Endothelial cell of umbilical vein (primary cell): Measurements from ENCODE around the gene SELENOH. TPM values are rescaled to one million over a fixed set of nuclear protein-coding genes. Genes with fewer than 3 reads are reported as not detected.

ENCODE experiments used
- BruUV-seq: library from RNA; stranded (reverse); fragments of 400-500 nt; replicated peaks from 2 replicates; lab custom pipeline; 2021; lab: Mats Ljungman, UMichigan
- CTCF ChIA-PET: fragments of 300-600, 350-600 bp; sonication (Branson Sonifier 250); formaldehyde crosslinking; loops from one replicate; lab custom pipeline; 2021; ENCODE audit warnings: antibody characterized with exemption, inconsistent platforms; lab: Charles Lee
- POLR2A ChIA-PET: fragments of 300-600, 350-600 bp; sonication (Branson Sonifier 250); formaldehyde crosslinking; loops from one replicate; lab custom pipeline; 2021; ENCODE audit warnings: antibody characterized with exemption, inconsistent platforms; lab: Charles Lee
- DNase-seq: peaks from one replicate; pipeline ENCODE4 v3.0.0-alpha.2; 2011; ENCODE audit warnings: low read depth, low spot score
- FAIRE-seq: peaks from 2 replicates; lab custom pipeline; 2011; peaks lifted over from hg19 to GRCh38; lab: Jason Lieb, UNC
- H2AFZ ChIP-seq: 2 replicates; pipeline ENCODE4 v1.6.0; 2012; ENCODE audit warnings: low read depth, low read length, control low read depth, inconsistent platforms
- H3K27ac ChIP-seq: 2 replicates; pipeline ENCODE4 v1.5.1; 2011; ENCODE audit warnings: low read depth, mild to moderate bottlenecking, control low read depth, low read length, moderate library complexity; ENCODE audit not compliant: insufficient read depth
- H3K27me3 ChIP-seq, 2 experiments: 2 replicates each; pipeline versions ENCODE4 v1.6.0 to v1.6.1; 2011; ENCODE audit warnings: low read length in 2 of 2, mixed read lengths in 1 of 2; ENCODE audit not compliant: control insufficient read depth in 2 of 2, insufficient read depth in 2 of 2
- H3K36me3 ChIP-seq, 2 experiments: 2 replicates in 1 of 2; 3 replicates in 1 of 2; pipeline ENCODE4 v1.5.1; 2011; ENCODE audit warnings: low read length in 2 of 2, mild to moderate bottlenecking in 1 of 2, moderate library complexity in 1 of 2; ENCODE audit not compliant: control insufficient read depth in 2 of 2, insufficient read depth in 2 of 2; ENCODE audit errors: extremely low read depth in 1 of 2
- H3K4me1 ChIP-seq: 3 replicates; pipeline ENCODE4 v1.5.1; 2011; ENCODE audit warnings: mild to moderate bottlenecking, low read length; ENCODE audit not compliant: control insufficient read depth, insufficient read depth; ENCODE audit errors: extremely low read depth
- H3K4me2 ChIP-seq: 2 replicates; pipeline ENCODE4 v1.6.1; 2011; ENCODE audit warnings: low read length, control low read depth, mixed read lengths; ENCODE audit not compliant: insufficient read depth
- H3K4me3 ChIP-seq, 3 experiments: fragments of 200-600 bp in 1 of 3; sonication (generic), shearing (Covaris generic) in 1 of 3; replicated peaks in 1 of 3; 2 replicates each; pipeline ENCODE4 v1.5.1; 2011 to 2016; ENCODE audit warnings: control low read depth in 3 of 3, low read length in 3 of 3, mild to moderate bottlenecking in 2 of 3, inconsistent platforms in 1 of 3, low read depth in 1 of 3, moderate library complexity in 1 of 3; ENCODE audit not compliant: insufficient read depth in 1 of 3
- H3K79me2 ChIP-seq: 2 replicates; pipeline ENCODE4 v1.6.0; 2012; ENCODE audit warnings: low read length, inconsistent platforms; ENCODE audit not compliant: control insufficient read depth, insufficient read depth
- H3K9ac ChIP-seq: replicated peaks from 2 replicates; pipeline ENCODE3; 2011; ENCODE audit warnings: low read length, control low read depth; ENCODE audit not compliant: insufficient read depth; ENCODE audit errors: extremely low read depth
- H3K9me1 ChIP-seq: replicated peaks from 3 replicates; pipeline ENCODE4 v1.6.0; 2011; ENCODE audit warnings: mild to moderate bottlenecking, low read length; ENCODE audit not compliant: control insufficient read depth, insufficient read depth; ENCODE audit errors: extremely low read depth
- H3K9me3 ChIP-seq: replicated peaks from 2 replicates; pipeline ENCODE4 v1.5.1; 2012; ENCODE audit warnings: low read length, inconsistent platforms; ENCODE audit not compliant: control insufficient read depth, insufficient read depth
- H4K20me1 ChIP-seq: replicated peaks from 2 replicates; pipeline ENCODE3; 2011; ENCODE audit warnings: mild to moderate bottlenecking, low read length; ENCODE audit not compliant: control insufficient read depth, insufficient read depth; ENCODE audit errors: extremely low read depth
- EZH2 ChIP-seq: IDR thresholded peaks from 2 replicates; pipeline ENCODE4 v1.6.1; 2012; ENCODE audit warnings: borderline replicate concordance, low read depth, mild to moderate bottlenecking, moderate library complexity, low read length, inconsistent platforms; ENCODE audit not compliant: severe bottlenecking
- FOS ChIP-seq: IDR thresholded peaks from 2 replicates; pipeline ENCODE4 v1.6.1; 2011; ENCODE audit warnings: mild to moderate bottlenecking, low read length, moderate library complexity, borderline replicate concordance; ENCODE audit not compliant: insufficient read depth
- GATA2 ChIP-seq: IDR thresholded peaks from 2 replicates; pipeline ENCODE4 v1.7.0; 2011; ENCODE audit warnings: low read depth, mild to moderate bottlenecking, moderate library complexity, mixed read lengths, low read length; ENCODE audit not compliant: insufficient read length, insufficient read depth
- JUN ChIP-seq: IDR thresholded peaks from 2 replicates; pipeline ENCODE4 v1.6.1; 2011; ENCODE audit warnings: borderline replicate concordance, low read depth; ENCODE audit not compliant: insufficient read length, insufficient read depth
- MYC ChIP-seq: IDR thresholded peaks from one replicate; pipeline ENCODE4 v1.6.1; 2011; ENCODE audit warnings: mild to moderate bottlenecking, low read depth, low read length
- POLR2A ChIP-seq: IDR thresholded peaks from 2 replicates; pipeline ENCODE4 v1.6.1; 2012; ENCODE audit warnings: low read depth, mild to moderate bottlenecking, control low read depth, low read length
- POLR2AphosphoS5 ChIP-seq: IDR thresholded peaks from 2 replicates; pipeline ENCODE4 v1.6.1; 2012; ENCODE audit warnings: low read depth, mild to moderate bottlenecking, control low read depth, low read length, moderate library complexity; ENCODE audit not compliant: insufficient read depth
- dilution Hi-C: fragments of 300-500 bp; cut with MboI; formaldehyde crosslinking; loops from one replicate; pipeline ENCODE4 v1.15.0; 2019; ENCODE audit warnings: low sequenced_read_pairs; ENCODE audit not compliant: extremely low pct_ligation_motif_present
- intact Hi-C: fragments of 100-400 bp; cut with micrococcal nuclease; formaldehyde crosslinking; loops from one replicate; pipeline ENCODE4 v1.10.0; 2022
- polyA plus RNA-seq, 4 experiments: library from polyadenylated mRNA; depleted of rRNA in 3 of 4; stranded (reverse) in 3 of 4; unstranded in 1 of 4; fragments of >200 nt; gene quantifications; 2 replicates each; pipeline versions ENCODE4 v1.2.1 to v1.2.3, GENCODE V29; 2011 to 2012; ENCODE audit warnings: missing spikeins in 1 of 4
- total RNA-seq: library from RNA; stranded (reverse); gene quantifications from 2 replicates; pipeline ENCODE4 v1.2.3, GENCODE V29; 2021
- TF ChIP-seq, protein P1 (sequence below), 2 donors: IDR thresholded peaks; 1 replicate in 1 of 2; 2 replicates in 1 of 2; pipeline ENCODE4 v1.5.1; 2011; ENCODE audit warnings: low read length in 2 of 2, mild to moderate bottlenecking in 2 of 2, moderate library complexity in 2 of 2, control low read depth in 1 of 2, inconsistent platforms in 1 of 2, low read depth in 1 of 2; ENCODE audit not compliant: insufficient read depth in 1 of 2; ENCODE audit errors: extremely low read depth in 1 of 2
- TF ChIP-seq, protein P2 (sequence below): IDR thresholded peaks from 2 replicates; pipeline ENCODE4 v1.6.1; 2011; ENCODE audit not compliant: insufficient read depth, insufficient read length

SELENOH gene
- total and polyA plus RNA-seq, 2 donors (not counting 3 experiments of a cell fraction or from before 2014, with no cell fraction given), result 161 to 247 TPM

DNA sequence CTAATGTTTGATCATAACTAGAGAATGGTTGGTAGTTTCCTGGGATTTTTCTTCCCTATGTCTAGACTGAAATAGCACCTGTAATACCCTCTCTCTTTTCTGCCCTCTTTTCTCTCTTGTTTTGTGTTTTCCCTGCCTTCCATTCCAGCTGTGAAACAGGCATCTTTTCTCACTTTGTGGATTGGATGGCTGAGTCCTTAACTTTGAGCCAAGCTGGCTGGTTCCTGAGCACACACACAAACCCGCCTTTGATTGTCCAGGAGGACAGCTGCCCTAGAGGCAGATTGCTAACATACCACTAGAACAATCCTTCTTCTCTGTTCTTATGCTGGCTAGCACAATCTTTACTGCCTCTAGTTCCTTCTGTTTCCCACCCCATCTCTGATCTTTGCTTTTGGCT lies 38.0 kb downstream of the SELENOH start:
- DNase-seq (peak; percentile 71), FAIRE-seq (peak; percentile 52)
- no peaks in the 10 kb centered on the region for H4K20me1 ChIP-seq
- intact Hi-C loops, result loop anchor here (2.0 to 5.0 kb wide), 4 partner anchors 14 to 1363 kb away; partner anchors contain the start of genes FAM111A and ZFP91
- H3K27ac ChIP-seq, result peak overlapping the region; percentile 91
- H2AFZ ChIP-seq, result no peak overlapping the region
- H3K4me3 ChIP-seq, result peak overlapping the region in 1 of 3 experiments; percentile 56
- H3K27me3 ChIP-seq, result no peaks in the 10 kb centered on the region
- no peaks in the 10 kb centered on the region for H3K9me3 ChIP-seq
- CTCF ChIA-PET, result interaction anchor here (1.0 to 9.0 kb wide), 8 partner anchors 9 to 67 kb away, joined by 3 to 123 read pairs (median 4); partner anchors contain the start of genes BTBD18, CTNND1 and MED19
- peaks cover 0 to 3% of the 10 kb centered on the region in 2 experiments for H3K36me3 ChIP-seq
- peak overlapping the region; percentile 81 for H3K4me2 ChIP-seq
- TF ChIP-seq JUN, result no peak
- TF ChIP-seq, protein P1, sequence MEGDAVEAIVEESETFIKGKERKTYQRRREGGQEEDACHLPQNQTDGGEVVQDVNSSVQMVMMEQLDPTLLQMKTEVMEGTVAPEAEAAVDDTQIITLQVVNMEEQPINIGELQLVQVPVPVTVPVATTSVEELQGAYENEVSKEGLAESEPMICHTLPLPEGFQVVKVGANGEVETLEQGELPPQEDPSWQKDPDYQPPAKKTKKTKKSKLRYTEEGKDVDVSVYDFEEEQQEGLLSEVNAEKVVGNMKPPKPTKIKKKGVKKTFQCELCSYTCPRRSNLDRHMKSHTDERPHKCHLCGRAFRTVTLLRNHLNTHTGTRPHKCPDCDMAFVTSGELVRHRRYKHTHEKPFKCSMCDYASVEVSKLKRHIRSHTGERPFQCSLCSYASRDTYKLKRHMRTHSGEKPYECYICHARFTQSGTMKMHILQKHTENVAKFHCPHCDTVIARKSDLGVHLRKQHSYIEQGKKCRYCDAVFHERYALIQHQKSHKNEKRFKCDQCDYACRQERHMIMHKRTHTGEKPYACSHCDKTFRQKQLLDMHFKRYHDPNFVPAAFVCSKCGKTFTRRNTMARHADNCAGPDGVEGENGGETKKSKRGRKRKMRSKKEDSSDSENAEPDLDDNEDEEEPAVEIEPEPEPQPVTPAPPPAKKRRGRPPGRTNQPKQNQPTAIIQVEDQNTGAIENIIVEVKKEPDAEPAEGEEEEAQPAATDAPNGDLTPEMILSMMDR (IDR thresholded peaks at IDR 0.05; ENCODE audit: extremely low read depth in 1 of 2, insufficient read depth in 1 of 2, low read depth in 1 of 2, low read length in 2 of 2), result peak in 1 of 2 donors; percentile 29
- dilution Hi-C loops, result no loop called here
- no peaks in the 10 kb centered on the region for H3K9me1 ChIP-seq
- POLR2A ChIA-PET, result interaction anchor here (0.6 to 2.4 kb wide), 7 partner anchors 9 to 27 kb away, joined by 3 to 16 read pairs (median 8); partner anchors contain the start of genes BTBD18 and CTNND1
- peak overlapping the region; percentile 86 for H3K9ac ChIP-seq
- no TSS peak for BruUV-seq
- peaks cover 93% of the 10 kb centered on the region for H3K79me2 ChIP-seq
- peaks cover 75% of the 10 kb centered on the region for H3K4me1 ChIP-seq

DNA sequence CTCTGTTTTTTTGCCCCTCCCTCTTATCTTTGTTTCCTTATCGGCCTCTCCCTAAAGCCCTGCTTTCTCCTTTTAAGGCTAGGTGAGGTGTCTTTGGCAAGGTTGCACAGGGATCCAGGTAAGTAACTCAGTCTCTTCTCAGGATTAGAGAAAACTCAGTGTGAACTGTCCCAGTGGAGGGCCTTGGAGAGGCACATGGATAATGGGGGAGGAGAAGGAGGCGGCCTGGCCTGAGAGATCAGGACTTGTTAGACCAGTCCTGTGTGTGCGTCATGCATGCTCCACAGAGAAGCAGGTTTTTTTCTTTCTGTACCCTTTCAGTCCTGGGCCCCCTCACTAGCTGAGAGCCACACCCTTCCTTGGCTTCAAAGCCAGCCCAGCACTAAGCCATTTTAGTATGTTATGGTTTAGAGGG lies 40.2 kb downstream of the SELENOH start:
- Histone ChIP-seq H2AFZ (no peak overlapping the region), H3K36me3 (peaks cover 0 to 3% of the 10 kb centered on the region in 2 experiments), H3K9ac (no peak overlapping the region), H3K27ac (no peak overlapping the region), H3K4me3 (no peak overlapping the region), H3K9me3 (no peaks in the 10 kb centered on the region), H3K4me2 (no peak overlapping the region), H3K4me1 (peaks cover 53% of the 10 kb centered on the region), H3K9me1 (no peaks in the 10 kb centered on the region), H3K79me2 (peaks cover 92% of the 10 kb centered on the region), H3K27me3 (no peaks in the 10 kb centered on the region), H4K20me1 (peaks cover 4% of the 10 kb centered on the region)
- CTCF ChIA-PET, result interaction anchor here (1.6 to 9.0 kb wide), 3 partner anchors 10 to 19 kb away, joined by 6 to 115 read pairs (median 6); partner anchors contain the start of gene CTNND1
- FAIRE-seq, result no peak
- POLR2A ChIA-PET, result no interaction called here
- intact Hi-C loops, result no loop called here
- TF ChIP-seq MYC (no peak), JUN (no peak), POLR2A (no peak), POLR2AphosphoS5 (no peak), FOS (no peak), EZH2 (no peak), GATA2 (no peak)
- TF ChIP-seq, protein P2, sequence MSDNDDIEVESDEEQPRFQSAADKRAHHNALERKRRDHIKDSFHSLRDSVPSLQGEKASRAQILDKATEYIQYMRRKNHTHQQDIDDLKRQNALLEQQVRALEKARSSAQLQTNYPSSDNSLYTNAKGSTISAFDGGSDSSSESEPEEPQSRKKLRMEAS, result no peak
- TF ChIP-seq, protein P1 (IDR thresholded peaks at IDR 0.05; ENCODE audit: extremely low read depth in 1 of 2, insufficient read depth in 1 of 2, low read depth in 1 of 2, low read length in 2 of 2), result no peak
- no peak for DNase-seq
- no TSS peak for BruUV-seq
- dilution Hi-C loops, result no loop called here
